IMR-90 (cell line): ENCODE data around the gene SYT2. TPM values are rescaled to one million over a fixed set of nuclear protein-coding genes. Genes with fewer than 3 reads are reported as not detected.

Experiments
- ATAC-seq: fragments of 200-7000 bp; cut with Tn5 transposase; 2 replicates; pipeline ENCODE4 v1.9.1; 2020; ENCODE audit warnings: low read depth, mild to moderate bottlenecking, moderate library complexity
- BruUV-seq: library from RNA; stranded (reverse); fragments of 400-500 nt; replicated peaks from 2 replicates; lab custom pipeline; 2021; lab: Mats Ljungman, UMichigan
- CTCF ChIA-PET: fragments of 300-600 bp; formaldehyde crosslinking; extraction: SDS; loops from one replicate; lab custom pipeline; 2021; ENCODE audit warnings: antibody characterized with exemption; lab: Yijun Ruan, JAX
- POLR2A ChIA-PET: fragments of 300-600 bp; sonication (Branson Sonifier 250); formaldehyde crosslinking; loops from one replicate; lab custom pipeline; 2022; ENCODE audit warnings: antibody characterized with exemption; ENCODE audit not compliant: unreplicated experiment; lab: Charles Lee
- DNase-seq: peaks from one replicate; pipeline ENCODE4 v3.0.0; 2013
- H2AFZ ChIP-seq: replicated peaks from 2 replicates; pipeline ENCODE3; 2013; ENCODE audit warnings: low read length, mild to moderate bottlenecking; ENCODE audit not compliant: poor library complexity
- H2AK5ac ChIP-seq: 2 replicates; pipeline ENCODE4 v1.6.1; 2013; ENCODE audit warnings: low read depth, low read length, inconsistent platforms
- H2AK9ac ChIP-seq: replicated peaks from 2 replicates; pipeline ENCODE3; 2013; ENCODE audit warnings: mild to moderate bottlenecking, low read depth, low read length, moderate library complexity; ENCODE audit not compliant: poor library complexity
- H2BK120ac ChIP-seq: 2 replicates; pipeline ENCODE4 v1.6.1; 2013; ENCODE audit warnings: low read depth, low read length, inconsistent platforms
- H2BK15ac ChIP-seq: 3 replicates; pipeline ENCODE4 v1.6.1; 2013; ENCODE audit warnings: low read depth, low read length, inconsistent platforms
- H2BK20ac ChIP-seq: 2 replicates; pipeline ENCODE4 v1.6.1; 2013; ENCODE audit warnings: low read depth, mild to moderate bottlenecking, inconsistent platforms, low read length, moderate library complexity
- H2BK5ac ChIP-seq: 2 replicates; pipeline ENCODE4 v1.6.1; 2013; ENCODE audit warnings: mild to moderate bottlenecking, low read depth, low read length, inconsistent platforms; ENCODE audit not compliant: poor library complexity, severe bottlenecking
- H3K14ac ChIP-seq: replicated peaks from 2 replicates; pipeline ENCODE4 v1.6.1; 2013; ENCODE audit warnings: low read depth, low read length, inconsistent platforms
- H3K18ac ChIP-seq: 2 replicates; pipeline ENCODE4 v1.6.1; 2013; ENCODE audit warnings: low read depth, low read length, control low read depth
- H3K23ac ChIP-seq: 2 replicates; pipeline ENCODE4 v1.6.1; 2013; ENCODE audit warnings: low read depth, low read length, inconsistent platforms
- H3K27ac ChIP-seq: 2 replicates; pipeline ENCODE4 v1.5.1; 2013; ENCODE audit warnings: mild to moderate bottlenecking, control low read depth, low read length; ENCODE audit not compliant: insufficient read depth
- H3K27me3 ChIP-seq: 2 replicates; pipeline ENCODE4 v1.6.1; 2013; ENCODE audit warnings: low read length; ENCODE audit not compliant: control insufficient read depth, insufficient read depth
- H3K36me3 ChIP-seq: 2 replicates; pipeline ENCODE4 v1.6.1; 2013; ENCODE audit warnings: low read length, mixed read lengths; ENCODE audit not compliant: control insufficient read depth, insufficient read depth
- H3K4ac ChIP-seq: 2 replicates; pipeline ENCODE4 v1.6.1; 2013; ENCODE audit warnings: low read depth, low read length, inconsistent platforms
- H3K4me1 ChIP-seq: 2 replicates; pipeline ENCODE4 v1.6.1; 2013; ENCODE audit warnings: low read length, mixed read lengths; ENCODE audit not compliant: control insufficient read depth, insufficient read depth
- H3K4me2 ChIP-seq: 2 replicates; pipeline ENCODE4 v1.6.1; 2013; ENCODE audit warnings: low read depth, mild to moderate bottlenecking, control low read depth, low read length, moderate library complexity
- H3K4me3 ChIP-seq: 2 replicates; pipeline ENCODE4 v1.5.1; 2013; ENCODE audit warnings: low read depth, mild to moderate bottlenecking, control low read depth, low read length, moderate library complexity; ENCODE audit not compliant: insufficient read depth
- H3K56ac ChIP-seq: 2 replicates; pipeline ENCODE4 v1.6.1; 2013; ENCODE audit warnings: low read length, inconsistent platforms; ENCODE audit not compliant: insufficient read depth; ENCODE audit errors: extremely low read depth
- H3K79me1 ChIP-seq, 2 experiments: 2 replicates each; pipeline ENCODE4 v1.6.1; 2013; ENCODE audit warnings: low read length in 2 of 2, inconsistent platforms in 1 of 2, low read depth in 1 of 2
- H3K9ac ChIP-seq: 2 replicates; pipeline ENCODE4 v1.6.1; 2013; ENCODE audit warnings: low read depth, low read length, control low read depth
- H3K9me1 ChIP-seq: 2 replicates; pipeline ENCODE4 v1.6.1; 2013; ENCODE audit warnings: low read length, inconsistent platforms; ENCODE audit not compliant: insufficient read depth
- H3K9me3 ChIP-seq: 2 replicates; pipeline ENCODE4 v1.6.1; 2013; ENCODE audit warnings: low read length; ENCODE audit not compliant: control insufficient read depth, insufficient read depth
- H4K20me1 ChIP-seq: 2 replicates; pipeline ENCODE4 v1.6.1; 2013; ENCODE audit warnings: low read length, inconsistent platforms; ENCODE audit not compliant: insufficient read depth
- H4K5ac ChIP-seq: 2 replicates; pipeline ENCODE4 v1.6.1; 2013; ENCODE audit warnings: mild to moderate bottlenecking, low read depth, low read length, control low read depth
- H4K8ac ChIP-seq, 2 experiments: 2 replicates each; pipeline ENCODE4 v1.6.1; 2013; ENCODE audit warnings: low read depth in 2 of 2, low read length in 2 of 2, control low read depth in 1 of 2, inconsistent platforms in 1 of 2
- H4K91ac ChIP-seq: 2 replicates; pipeline ENCODE4 v1.6.1; 2013; ENCODE audit warnings: low read depth, low read length, inconsistent platforms; ENCODE audit not compliant: insufficient read depth
- BHLHE40 ChIP-seq: fragments of 150-350 bp; IDR thresholded peaks from 2 replicates; pipeline ENCODE4 v1.6.1; 2016; ENCODE audit warnings: mild to moderate bottlenecking, low read depth, low read length
- CEBPB ChIP-seq: IDR thresholded peaks from 2 replicates; pipeline ENCODE4 v1.6.1; 2012; ENCODE audit warnings: low read depth, low read length, improper control_type of control experiment
- CHD1 ChIP-seq: IDR thresholded peaks from 2 replicates; pipeline ENCODE4 v1.6.1; 2012; ENCODE audit warnings: low read depth, low read length, improper control_type of control experiment
- FOS ChIP-seq: fragments of 150-350 bp; IDR thresholded peaks from 2 replicates; pipeline ENCODE4 v1.6.1; 2016; ENCODE audit warnings: low read depth, low read length
- MXI1 ChIP-seq: IDR thresholded peaks from 2 replicates; pipeline ENCODE4 v1.6.1; 2012; ENCODE audit warnings: low read depth, mild to moderate bottlenecking, low read length, moderate library complexity, borderline replicate concordance
- NFE2L2 ChIP-seq: fragments of 150-350 bp; IDR thresholded peaks from 2 replicates; pipeline ENCODE4 v1.6.1; 2016; ENCODE audit warnings: low read depth, mild to moderate bottlenecking, low read length
- RFX5 ChIP-seq: IDR thresholded peaks from 2 replicates; pipeline ENCODE4 v1.8.0; 2012; ENCODE audit warnings: low read depth, mild to moderate bottlenecking, low read length, moderate library complexity
- SMC3 ChIP-seq: fragments of 150-350 bp; IDR thresholded peaks from 2 replicates; pipeline ENCODE4 v1.6.1; 2016; ENCODE audit warnings: low read depth, mild to moderate bottlenecking, antibody characterized with exemption, low read length, moderate library complexity
- WGBS, 2 experiments: methylation state at CpG; one replicate each; pipeline versions ENCODE4 v1.1.5 to v1.1.7; 2013; ENCODE audit warnings: missing lambda C conversion rate in 2 of 2; ENCODE audit not compliant: insufficient read length in 1 of 2; ENCODE audit errors: extremely low coverage in 2 of 2; 5-methylcytosine and 5-hydroxymethylcytosine counted together
- dilution Hi-C: fragments of 300-500 bp; cut with HindIII; formaldehyde crosslinking; loops from one replicate; pipeline ENCODE4 v1.14.3; 2018; ENCODE audit warnings: low sequenced_read_pairs; ENCODE audit not compliant: unreplicated experiment
- in situ Hi-C: fragments of 300-500 bp; cut with MboI; formaldehyde crosslinking; loops from 3 replicates; pipeline ENCODE4 v1.14.3; 2019; ENCODE audit warnings: low sequenced_read_pairs, inconsistent platforms, mixed read lengths
- intact Hi-C: fragments of 100-400 bp; cut with micrococcal nuclease; formaldehyde crosslinking; loops from 2 replicates; pipeline ENCODE4 v1.10.0; 2022
- polyA plus RNA-seq, 3 experiments: library from polyadenylated mRNA; depleted of rRNA; stranded (reverse); fragments of >200 nt; gene quantifications; 2 replicates each; pipeline ENCODE4 v1.2.3, GENCODE V29; 2012; ENCODE audit warnings: low replicate concordance in 1 of 3
- total RNA-seq: library from RNA; depleted of rRNA; stranded (reverse); fragments of >200 nt; gene quantifications from 2 replicates; pipeline ENCODE4 v1.2.3, GENCODE V29; 2012
- TF ChIP-seq, protein P1 (sequence below): fragments of 150-350 bp; IDR thresholded peaks from 2 replicates; pipeline ENCODE4 v1.6.1; 2017; ENCODE audit warnings: mild to moderate bottlenecking, antibody characterized with exemption, low read length, low read depth

The SYT2 gene
- total and polyA plus RNA-seq, 2 of the 4 experiments (the other 2 are of a cell fraction): under 0.01 TPM

DNA sequence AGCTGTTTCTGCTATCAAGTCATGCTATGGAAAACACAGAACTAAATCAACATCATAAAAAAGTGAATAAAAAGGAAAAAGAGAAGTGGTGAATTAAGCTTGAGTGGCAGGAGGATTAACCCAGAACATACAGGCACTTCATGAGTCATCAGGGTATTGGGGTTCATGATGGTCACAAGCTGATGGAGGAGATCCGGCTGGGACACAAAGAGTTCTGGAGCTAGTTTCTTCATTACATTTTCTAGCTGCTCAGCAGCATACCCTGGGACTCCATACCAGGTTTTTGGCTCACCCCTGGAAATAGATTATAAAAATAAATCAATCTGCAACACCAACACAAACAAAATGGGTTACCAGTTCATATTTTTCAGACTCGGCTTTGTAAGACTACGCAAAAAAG is 42.5 kb upstream of the SYT2 start:
- ChIA-PET CTCF (interaction anchor here (1.0 to 1.2 kb wide), 2 partner anchors 9 to 33 kb away, joined by 3 read pairs; no protein-coding TSS in a partner anchor), POLR2A (no interaction called here)
- Histone ChIP-seq H3K27me3 (no peaks in the 10 kb centered on the region), H4K20me1 (peaks cover 3% of the 10 kb centered on the region; the same call in 1 of the 2 replicates), H3K36me3 (peaks cover 66% of the 10 kb centered on the region), H3K79me1 (peaks cover 12 to 28% of the 10 kb centered on the region in 2 experiments), H2BK20ac (no peak overlapping the region), H3K4ac (no peak overlapping the region), H3K56ac (no peak overlapping the region), H3K4me1 (0 out of 2 replicates have a peak, but pooled peaks cover 1% of the 10 kb centered on the region), H4K5ac (no peak overlapping the region), H2BK15ac (no peak overlapping the region), H4K8ac (no peak overlapping the region), H3K4me3 (no peak overlapping the region), H2AK9ac (no peak overlapping the region), H3K27ac (no peak overlapping the region), H3K4me2 (no peak overlapping the region), H4K91ac (no peak overlapping the region), H3K9me1 (peaks cover 4% of the 10 kb centered on the region; the same call in 1 of the 2 replicates), H3K14ac (no peak overlapping the region), H3K18ac (no peak overlapping the region), H3K23ac (no peak overlapping the region), H2AFZ (no peak overlapping the region), H2BK5ac (no peak overlapping the region), H2AK5ac (no peak overlapping the region), H3K9me3 (no peaks in the 10 kb centered on the region), H2BK120ac (no peak overlapping the region), H3K9ac (no peak overlapping the region)
- in situ Hi-C loops: loop anchor here (10.0 kb wide), 1 partner anchor 162 kb away; no protein-coding TSS in a partner anchor
- intact Hi-C loops: loop anchor here (5.0 to 10.0 kb wide), 2 partner anchors 100 to 242 kb away; no protein-coding TSS in a partner anchor
- peak; percentile 57 for ATAC-seq
- DNase-seq: peak; percentile 42
- no peak for TF ChIP-seq SMC3
- TF ChIP-seq RFX5: no peak
- TF ChIP-seq BHLHE40: no peak
- TF ChIP-seq NFE2L2: no peak
- TF ChIP-seq MXI1: no peak
- TF ChIP-seq, protein P1, sequence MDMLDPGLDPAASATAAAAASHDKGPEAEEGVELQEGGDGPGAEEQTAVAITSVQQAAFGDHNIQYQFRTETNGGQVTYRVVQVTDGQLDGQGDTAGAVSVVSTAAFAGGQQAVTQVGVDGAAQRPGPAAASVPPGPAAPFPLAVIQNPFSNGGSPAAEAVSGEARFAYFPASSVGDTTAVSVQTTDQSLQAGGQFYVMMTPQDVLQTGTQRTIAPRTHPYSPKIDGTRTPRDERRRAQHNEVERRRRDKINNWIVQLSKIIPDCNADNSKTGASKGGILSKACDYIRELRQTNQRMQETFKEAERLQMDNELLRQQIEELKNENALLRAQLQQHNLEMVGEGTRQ: no peak
- TF ChIP-seq FOS: no peak
- TF ChIP-seq CHD1: no peak
- no peak for TF ChIP-seq CEBPB
- WGBS, 2 experiments: no CpG with 5 or more reads among the region's 3 CpGs
- BruUV-seq: no TSS peak
- dilution Hi-C loops: no loop called here
